ENCODE results near the gene SLC10A7. TPM values are rescaled to one million over a fixed set of nuclear protein-coding genes. Genes with fewer than 3 reads are reported as not detected.

The SLC10A7 gene
- total and polyA plus RNA-seq, 2 of the 8 experiments (the other 6 are each of a cell fraction or from before 2014, with no cell fraction given) = 2.5 to 2.9 TPM

DNA sequence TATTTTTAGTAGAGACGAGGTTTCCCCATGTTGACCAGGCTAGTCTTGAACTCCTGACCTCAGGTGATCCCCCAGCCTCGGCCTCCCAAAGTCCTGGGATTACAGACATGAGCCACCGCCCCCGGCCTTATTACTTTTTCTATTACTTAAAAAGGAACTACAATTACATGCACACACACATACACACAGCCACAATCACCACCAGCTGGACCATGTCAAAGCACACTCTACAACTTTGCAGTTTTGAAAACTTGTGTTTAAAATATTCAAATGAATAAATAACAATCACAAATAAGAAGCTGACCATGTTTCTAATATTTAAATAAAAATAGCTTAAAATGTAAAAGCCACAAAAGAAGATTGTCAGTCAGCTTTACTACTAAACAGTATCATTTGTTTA, 23.4 kb downstream of the SLC10A7 start:
- Histone ChIP-seq H3K36me3 (ENCODE audit: control insufficient read depth in 2 of 4, insufficient read depth in 4 of 4, low read length in 3 of 4) (no peaks in the 10 kb centered on the region), H2BK120ac (replicated peaks; ENCODE audit: low read depth, low read length) (no peak overlapping the region), H3K4me1 (replicated peaks in 1 of 4; ENCODE audit: control insufficient read depth in 3 of 4, insufficient read depth in 4 of 4, low read length in 3 of 4) (peaks cover 0 to 2% (median 0%) of the 10 kb centered on the region in 4 experiments; a peak in 1 of 7 replicates), H3K79me2 (ENCODE audit: control insufficient read depth in 1 of 2, insufficient read depth in 2 of 2, low read length in 2 of 2) (no peaks in the 10 kb centered on the region), H3K14ac (ENCODE audit: insufficient read length) (no peak overlapping the region), H3K27me3 (replicated peaks in 1 of 4; ENCODE audit: control insufficient read depth in 3 of 4, extremely low read depth in 1 of 4, insufficient read depth in 3 of 4, low read length in 3 of 4) (no peaks in the 10 kb centered on the region), H3K4me2 (ENCODE audit: insufficient read depth in 1 of 2, low read depth in 2 of 2, low read length in 2 of 2) (no peak overlapping the region), H2AFZ (ENCODE audit: low read length) (no peak overlapping the region), H3K4me3 (ENCODE audit: extremely low read depth in 1 of 4, insufficient read depth in 2 of 4, low read depth in 3 of 4, low read length in 4 of 4) (no peak overlapping the region), H3K23me2 (ENCODE audit: low read depth, low read length) (no peaks in the 10 kb centered on the region; the same call in 1 of the 2 replicates), H3K18ac (ENCODE audit: extremely low read depth, low read length) (no peak overlapping the region), H3K23ac (ENCODE audit: insufficient read length) (no peak overlapping the region), H3K9me3 (ENCODE audit: insufficient read depth in 2 of 2, low read depth in 1 of 2, low read length in 1 of 2) (no peaks in the 10 kb centered on the region), H3K27ac (ENCODE audit: low read depth, low read length) (no peak overlapping the region), H2BK5ac (ENCODE audit: low read depth, low read length) (no peak overlapping the region), H3K4ac (replicated peaks; ENCODE audit: insufficient read length, low read depth, low read length) (no peak overlapping the region), H2BK12ac (ENCODE audit: low read depth, low read length) (no peak overlapping the region), H4K8ac (ENCODE audit: extremely low read depth, insufficient read depth, low read length) (no peak overlapping the region), H3K9ac (replicated peaks in 1 of 4; ENCODE audit: extremely low read depth in 1 of 4, low read depth in 3 of 4, low read length in 3 of 4) (no peak overlapping the region), H3K79me1 (ENCODE audit: low read depth, low read length) (no peaks in the 10 kb centered on the region), H2BK20ac (ENCODE audit: low read length) (no peak overlapping the region), H4K20me1 (replicated peaks in 1 of 2; ENCODE audit: control insufficient read depth in 1 of 2, insufficient read depth in 2 of 2, low read length in 2 of 2) (no peaks in the 10 kb centered on the region), H2BK15ac (ENCODE audit: low read length) (no peak overlapping the region), H3K56ac (replicated peaks; ENCODE audit: insufficient read length, low read depth, low read length) (no peak overlapping the region), H2AK5ac (ENCODE audit: low read depth, low read length) (no peak overlapping the region), H4K5ac (ENCODE audit: insufficient read length, low read depth, low read length) (no peak overlapping the region), H4K91ac (replicated peaks; ENCODE audit: insufficient read length, low read length) (no peak overlapping the region)
- ChIA-PET CTCF (ENCODE audit: partially characterized antibody) (no interaction called here), POLR2A (ENCODE audit: partially characterized antibody) (no interaction called here)
- FAIRE-seq = no peak
- DNase-seq (ENCODE audit: low read depth in 1 of 2, low spot score in 2 of 2) = no peak
- 78% methylated on average over 4 of the region's 4 CpGs; no CpG with 5 or more reads in 1 of the 2 experiments for WGBS, 2 experiments (ENCODE audit: extremely low coverage in 1 of 2, insufficient coverage in 1 of 2, insufficient read length in 1 of 2, insufficient replicate concordance in 2 of 2, low coverage in 1 of 2, low lambda C conversion rate in 2 of 2, missing lambda C conversion rate in 1 of 2)
- TF ChIP-seq KDM5A (IDR thresholded peaks at IDR 0.05; ENCODE audit: low read length) (no peak), NANOG (IDR thresholded peaks at IDR 0.05; ENCODE audit: insufficient read depth, low read depth, low read length, poor library complexity, severe bottlenecking) (no peak), SP2 (IDR thresholded peaks at IDR 0.05; ENCODE audit: low read length) (no peak), EGR1 (IDR thresholded peaks at IDR 0.05; ENCODE audit: borderline replicate concordance, low read depth, low read length) (no peak), E2F6 (IDR thresholded peaks at IDR 0.05) (no peak), YY1 (IDR thresholded peaks at IDR 0.05; ENCODE audit: low read depth, low read length) (no peak), SIX5 (IDR thresholded peaks at IDR 0.05; ENCODE audit: low read depth, low read length) (no peak), RBBP5 (IDR thresholded peaks at IDR 0.05; ENCODE audit: borderline replicate concordance, low read depth, low read length) (no peak), POLR2AphosphoS5 (IDR thresholded peaks at IDR 0.05; ENCODE audit: low read depth, low read length) (no peak), JUN (IDR thresholded peaks at IDR 0.05; ENCODE audit: low read depth, low read length) (no peak), ATF2 (IDR thresholded peaks at IDR 0.05; ENCODE audit: low read length) (no peak), MAX (IDR thresholded peaks at IDR 0.05) (no peak), JUND (IDR thresholded peaks at IDR 0.05; ENCODE audit: low read length) (no peak)
